VCaP (cell line): ENCODE results near the gene TTC5.
A peak's percentile ranks its signal among the peaks of the same experiment; 100 is the strongest.

Experiments
- H3K27ac ChIP-seq: fragments of 450-650 bp; 2 replicates; pipeline ENCODE4 v1.5.1; 2017
- CTCF ChIP-seq: fragments of 450-650 bp; conservative IDR thresholded peaks from 2 replicates; pipeline ENCODE4 v1.5.1; 2017; ENCODE audit warnings: mild to moderate bottlenecking, moderate library complexity

Gene TTC5

GRCh38 chr14:20305265-20306078 is at the start of gene TTC5:
TTC5 (minus strand) TSS chr14:20305951; CDS start chr14:20305937, 14 bp downstream.
- H3K27ac ChIP-seq = peak within 1 kb of the TSS; percentile 62

GRCh38 chr14:20350860-20351259 is 45.1 kb upstream of the TTC5 start:
- no peak; the same call in 1 of the 2 replicates for TF ChIP-seq CTCF

More at GRCh38 chr14:20305265-20306078, at the start of gene TTC5:
- TF ChIP-seq CTCF = peak; percentile 95

GRCh38 chr14:20350282-20350681 is 44.5 kb upstream of the TTC5 start:
- TF ChIP-seq CTCF = no peak

More at GRCh38 chr14:20350860-20351259, 45.1 kb upstream of the TTC5 start:
- H3K27ac ChIP-seq = no peak overlapping the region

GRCh38 chr14:20347747-20348146 is 42.0 kb upstream of the TTC5 start:
- no peak overlapping the region for H3K27ac ChIP-seq
- no peak for TF ChIP-seq CTCF

More at GRCh38 chr14:20350282-20350681, 44.5 kb upstream of the TTC5 start:
- H3K27ac ChIP-seq = no peak overlapping the region

GRCh38 chr14:20346713-20347112 is 41.0 kb upstream of the TTC5 start:
- H3K27ac ChIP-seq = no peak overlapping the region
- no peak for TF ChIP-seq CTCF

- no peak for TF ChIP-seq CTCF
- no peak overlapping the region for H3K27ac ChIP-seq
Observed at GRCh38 chr14:20345366-20345765, 39.6 kb upstream of the TTC5 start.

- H3K27ac ChIP-seq = peak overlapping the region; percentile 80
- no peak for TF ChIP-seq CTCF
Observed at GRCh38 chr14:20343862-20344220, 38.1 kb upstream of the TTC5 start.
